Measurements from ENCODE around the gene PLA2G7.

GRCh38 chr6:46784535-46784934 is 49.4 kb upstream of the PLA2G7 start:
- TF ChIP-seq CTCF (IDR thresholded peaks at IDR 0.05) (no peak), POLR2AphosphoS5 (IDR thresholded peaks at IDR 0.05) (no peak), POLR2A (IDR thresholded peaks at IDR 0.05; ENCODE audit: low read depth) (no peak)

All from esophagus muscularis mucosa (tissue), 3 donors.